ENCODE data around the gene PLA2G4B.

GRCh38 chr15:41834096-41834495, 4.6 kb upstream of the PLA2G4B start:
- TF ChIP-seq, protein P1, sequence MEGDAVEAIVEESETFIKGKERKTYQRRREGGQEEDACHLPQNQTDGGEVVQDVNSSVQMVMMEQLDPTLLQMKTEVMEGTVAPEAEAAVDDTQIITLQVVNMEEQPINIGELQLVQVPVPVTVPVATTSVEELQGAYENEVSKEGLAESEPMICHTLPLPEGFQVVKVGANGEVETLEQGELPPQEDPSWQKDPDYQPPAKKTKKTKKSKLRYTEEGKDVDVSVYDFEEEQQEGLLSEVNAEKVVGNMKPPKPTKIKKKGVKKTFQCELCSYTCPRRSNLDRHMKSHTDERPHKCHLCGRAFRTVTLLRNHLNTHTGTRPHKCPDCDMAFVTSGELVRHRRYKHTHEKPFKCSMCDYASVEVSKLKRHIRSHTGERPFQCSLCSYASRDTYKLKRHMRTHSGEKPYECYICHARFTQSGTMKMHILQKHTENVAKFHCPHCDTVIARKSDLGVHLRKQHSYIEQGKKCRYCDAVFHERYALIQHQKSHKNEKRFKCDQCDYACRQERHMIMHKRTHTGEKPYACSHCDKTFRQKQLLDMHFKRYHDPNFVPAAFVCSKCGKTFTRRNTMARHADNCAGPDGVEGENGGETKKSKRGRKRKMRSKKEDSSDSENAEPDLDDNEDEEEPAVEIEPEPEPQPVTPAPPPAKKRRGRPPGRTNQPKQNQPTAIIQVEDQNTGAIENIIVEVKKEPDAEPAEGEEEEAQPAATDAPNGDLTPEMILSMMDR (conservative IDR thresholded peaks at IDR 0.05; ENCODE audit: low read length) = no peak
- no peak for TF ChIP-seq EZH2phosphoT487 (IDR thresholded peaks at IDR 0.05; ENCODE audit: borderline replicate concordance)
